ENCODE data around the gene KAZN.

The KAZN gene

DNA sequence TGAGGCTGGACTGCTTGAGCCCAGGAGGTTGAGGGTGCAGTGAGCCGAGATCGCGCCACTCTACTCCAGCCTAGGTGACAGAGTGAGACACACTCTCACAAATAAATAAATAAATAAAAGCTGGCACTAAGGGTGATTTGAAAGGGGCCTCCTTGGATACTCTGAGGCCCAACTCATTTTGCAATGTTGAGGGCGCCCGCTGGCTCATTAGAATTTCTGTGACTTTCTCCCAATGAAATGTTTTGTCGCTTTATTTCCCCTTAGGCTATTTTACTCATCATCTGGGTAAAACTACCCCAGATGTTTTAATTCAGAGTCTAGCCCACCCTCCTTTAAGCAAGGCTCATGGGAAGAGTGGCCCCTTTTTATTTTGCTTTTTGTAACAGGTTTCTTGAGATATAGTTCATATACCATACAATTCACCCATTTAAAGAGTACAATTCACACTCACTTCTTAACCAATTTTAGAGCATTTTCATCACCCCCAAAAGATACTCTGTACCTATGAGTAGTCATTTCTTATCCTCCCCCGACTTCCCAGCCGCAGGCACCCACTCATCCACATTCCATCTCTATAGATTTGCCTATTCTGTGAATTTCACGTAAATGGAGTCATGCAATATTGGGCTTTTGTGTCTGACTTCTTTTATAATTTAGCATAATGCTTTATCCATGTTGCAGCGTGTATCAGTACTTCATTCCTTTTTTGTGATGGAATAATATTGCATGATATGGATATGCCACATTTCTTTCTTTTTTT, 259.1 kb downstream of the KAZN start:
- no peak for DNase-seq (ENCODE audit: low spot score)

DNA sequence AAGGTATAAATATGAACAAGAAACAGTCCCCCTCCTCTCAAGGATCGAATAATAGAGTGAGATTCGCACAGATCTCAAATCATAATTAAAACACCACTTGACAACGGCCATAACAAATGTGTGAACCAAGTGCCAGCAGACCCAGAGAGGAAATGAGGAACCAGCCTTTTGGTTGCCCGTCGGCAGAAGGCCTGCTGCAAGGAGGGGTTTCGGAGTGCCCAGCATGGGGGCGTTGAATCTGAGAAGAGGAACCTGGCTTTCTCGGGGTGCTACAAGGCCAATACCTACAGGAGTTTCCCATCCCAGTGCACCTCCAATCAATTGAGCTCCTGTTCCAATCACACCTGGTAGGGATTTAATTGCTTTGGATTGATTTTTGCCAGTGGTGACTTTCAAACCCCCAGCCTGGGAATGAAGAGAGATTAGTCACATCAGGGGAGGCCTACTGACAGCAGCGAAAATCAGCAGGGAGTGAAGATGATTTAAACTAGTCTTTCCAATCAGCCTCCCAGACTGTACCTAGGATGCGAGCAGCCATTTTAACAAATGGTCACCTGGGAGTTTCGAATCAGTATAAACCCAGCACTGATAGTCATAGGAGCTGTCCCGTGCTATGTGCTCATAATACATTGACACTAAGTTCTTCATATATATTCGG, 263.8 kb downstream of the KAZN start:
- DNase-seq (ENCODE audit: low spot score), result no peak

DNA sequence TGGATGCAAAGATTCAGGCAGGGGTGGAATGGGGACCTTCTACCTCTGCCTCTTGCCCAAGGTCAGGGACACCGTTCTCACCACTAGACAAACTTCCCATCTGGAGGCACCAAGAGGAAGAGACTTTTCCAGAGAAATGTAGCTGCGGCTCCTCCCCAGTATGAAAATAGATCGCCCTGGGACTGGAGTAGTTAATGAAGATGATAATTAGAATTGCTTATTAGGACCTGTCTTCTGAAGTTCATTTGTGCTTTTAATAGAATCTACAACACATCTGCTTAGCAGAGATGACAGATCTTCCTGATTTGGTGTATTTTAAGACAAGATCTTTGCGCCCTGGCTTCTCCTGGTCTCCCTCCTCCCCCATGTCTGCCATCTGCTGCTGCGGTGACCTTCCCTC, 266.6 kb downstream of the KAZN start:
- no peak for DNase-seq (ENCODE audit: low spot score)

DNA sequence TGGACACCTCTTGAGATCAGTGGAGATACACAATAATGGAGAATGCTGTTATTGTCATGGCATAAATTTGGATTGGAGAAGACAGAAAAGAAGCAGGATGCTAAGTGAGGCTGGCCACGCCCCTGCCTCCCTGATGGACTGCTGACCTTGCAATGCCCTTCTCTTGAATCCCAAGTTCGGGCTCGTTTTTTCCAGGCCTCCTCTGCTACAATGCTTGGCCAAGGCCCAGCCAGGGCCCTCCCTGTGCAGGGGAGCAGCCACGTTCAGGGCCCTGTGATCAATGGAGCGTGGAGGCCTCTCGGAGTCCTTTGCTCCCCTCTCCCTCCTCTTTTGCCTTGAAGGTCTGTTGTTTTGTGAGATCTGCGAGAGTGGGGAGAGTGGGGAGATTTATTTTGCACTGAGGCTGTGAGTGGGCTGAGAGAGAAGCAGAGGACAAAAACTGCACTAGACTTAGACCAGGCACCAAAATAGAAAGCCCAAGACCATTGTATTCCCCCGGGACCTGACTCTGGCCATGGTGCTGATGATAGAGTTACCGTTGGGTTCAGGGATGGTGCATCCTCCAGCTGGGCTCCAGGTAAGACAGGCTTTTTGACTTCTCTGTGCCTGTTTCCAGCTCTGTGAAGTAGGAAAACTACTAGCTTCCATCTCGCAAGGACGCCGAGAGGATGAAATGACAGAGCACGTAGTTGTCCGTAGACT, 268.6 kb downstream of the KAZN start:
- no peak for DNase-seq (ENCODE audit: low spot score)

DNA sequence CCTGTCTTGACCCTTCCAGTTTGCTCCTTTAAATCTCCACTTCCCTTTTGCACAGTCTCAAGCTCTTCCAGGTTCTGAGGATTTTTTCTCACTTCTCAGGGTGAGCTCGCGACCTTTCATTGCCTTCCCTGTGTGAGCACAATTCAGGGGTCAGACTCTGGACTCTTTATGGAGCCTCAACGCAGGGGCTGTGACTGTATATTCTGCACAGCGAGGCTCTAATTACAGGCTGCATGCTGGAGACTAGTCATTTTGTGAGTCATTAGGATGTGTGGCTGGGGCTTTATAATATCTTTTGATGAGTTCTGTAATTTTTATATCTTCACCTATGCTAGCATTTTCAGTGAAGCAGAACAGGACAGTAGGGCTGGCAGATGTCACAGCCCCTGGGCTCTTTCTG, 270.7 kb downstream of the KAZN start:
- no peak for DNase-seq (ENCODE audit: low spot score)

DNA sequence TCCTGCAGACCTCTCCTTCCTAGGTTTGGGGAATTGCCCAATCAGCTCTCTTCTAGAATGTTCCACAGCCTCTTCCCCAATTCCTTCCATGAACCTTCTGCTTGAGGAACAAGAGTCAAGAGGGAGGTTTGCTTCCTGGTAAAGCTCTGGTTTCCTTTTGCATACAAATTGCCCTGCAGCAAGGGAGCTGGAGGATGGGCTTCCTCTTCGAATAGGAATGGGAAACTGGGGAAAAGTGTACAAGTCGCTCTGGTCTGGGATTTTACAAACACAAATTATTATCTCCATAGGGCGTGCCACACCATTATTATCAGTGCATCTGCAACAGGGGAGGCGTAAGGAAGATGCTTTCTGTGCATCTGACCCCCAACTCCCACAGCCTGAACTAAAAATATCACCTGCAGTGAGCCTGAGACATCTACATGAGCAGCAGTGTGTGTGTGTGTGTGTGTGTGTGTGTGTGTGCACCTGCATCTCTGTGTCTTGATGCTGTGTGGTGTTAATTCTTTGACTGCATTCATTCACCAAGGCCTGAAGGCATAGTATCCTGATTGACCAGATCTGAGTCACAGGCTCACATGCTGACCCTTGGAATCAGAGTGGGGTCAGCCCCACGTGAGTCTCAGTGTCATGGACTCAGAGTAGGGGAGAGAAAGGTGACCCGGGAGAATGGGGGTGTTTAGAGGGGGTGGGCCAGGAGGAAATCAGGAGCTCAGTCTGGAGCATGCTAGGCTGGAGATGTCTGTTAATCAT, 272.9 kb downstream of the KAZN start:
- no peak for DNase-seq (ENCODE audit: low spot score)

DNA sequence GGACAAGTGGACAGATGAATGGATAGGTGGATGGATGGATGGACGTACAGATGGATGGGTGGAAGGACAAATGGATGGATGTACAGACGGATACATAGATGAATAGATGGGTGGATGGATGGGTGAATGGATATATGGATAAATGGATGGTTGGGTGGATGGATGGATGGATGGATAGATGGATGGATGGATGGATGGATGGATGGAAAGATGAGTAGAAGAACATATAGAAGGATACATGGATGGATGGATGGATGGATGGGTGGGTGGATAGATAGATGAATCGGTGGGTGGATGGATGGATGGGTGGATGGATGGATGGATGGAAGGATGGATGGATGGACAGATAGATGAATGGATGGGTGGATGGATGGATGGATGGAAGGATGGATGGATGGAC, 274.3 kb downstream of the KAZN start:
- DNase-seq (ENCODE audit: low spot score), result no peak

DNA sequence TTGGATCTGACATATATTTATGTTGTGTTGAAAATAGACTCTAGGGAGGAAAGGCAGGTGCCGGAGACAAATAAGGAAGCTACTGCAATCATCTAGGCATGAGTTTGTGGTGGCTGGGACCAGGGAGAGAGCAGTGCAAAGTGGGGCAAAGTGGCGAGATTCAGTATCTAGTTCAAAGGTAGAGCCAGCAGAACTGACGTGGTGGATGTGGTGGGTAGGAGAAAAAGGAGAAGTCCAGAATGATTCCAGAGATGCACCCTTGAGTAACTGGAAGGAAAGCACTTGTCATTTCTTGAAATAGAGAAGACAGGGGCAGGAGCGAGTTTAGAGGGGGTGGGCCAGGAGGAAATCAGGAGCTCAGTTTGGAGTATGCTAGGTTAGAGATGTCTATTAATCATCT, 275.2 kb downstream of the KAZN start:
- no peak for DNase-seq (ENCODE audit: low spot score)

DNA sequence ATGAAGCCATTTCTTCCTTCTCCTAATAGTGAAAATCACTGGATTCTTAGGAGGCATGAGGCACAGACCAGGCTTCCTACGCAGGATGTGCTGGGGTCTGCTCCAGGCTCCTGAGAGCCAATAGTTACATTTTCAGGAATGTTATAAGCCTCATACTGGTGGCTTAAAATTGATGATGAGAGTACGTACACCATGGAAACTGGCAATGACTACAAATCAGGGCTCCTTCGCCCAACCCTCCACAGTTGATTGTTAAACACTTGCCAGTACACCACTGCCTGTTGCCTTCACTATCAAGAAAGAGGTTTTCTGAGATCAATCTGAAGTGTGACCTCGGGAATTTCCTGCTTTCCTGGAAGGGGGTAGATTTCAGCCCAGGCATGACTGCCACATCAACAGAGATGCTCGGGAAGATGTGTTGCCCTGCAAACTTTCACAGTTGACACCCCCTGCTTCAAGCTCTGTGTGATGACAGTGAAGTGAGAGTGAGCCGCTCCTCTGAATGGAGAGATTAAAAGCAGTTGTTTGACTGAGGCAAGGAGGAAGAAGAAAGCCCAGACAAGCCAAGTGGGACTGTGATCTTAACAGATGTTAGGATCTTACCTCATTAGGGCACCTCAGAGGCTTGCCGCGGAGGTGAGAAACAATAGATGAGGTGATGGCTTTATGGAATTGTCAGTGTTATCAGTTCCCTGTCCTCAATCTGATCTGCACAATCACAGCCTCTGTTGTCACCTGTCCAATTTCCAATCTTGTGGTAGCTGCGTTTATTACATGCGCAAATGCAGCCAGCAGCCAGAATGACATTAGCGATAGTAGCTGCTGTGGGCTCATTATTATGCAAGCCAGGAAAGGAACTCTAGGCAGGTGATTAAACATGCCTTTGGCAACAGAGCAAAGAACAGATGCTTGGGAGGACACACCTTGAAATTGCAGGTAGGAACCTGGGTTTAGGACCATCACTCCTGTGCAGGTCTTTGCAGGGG, 277.3 kb downstream of the KAZN start:
- no peak for DNase-seq (ENCODE audit: low spot score)

DNA sequence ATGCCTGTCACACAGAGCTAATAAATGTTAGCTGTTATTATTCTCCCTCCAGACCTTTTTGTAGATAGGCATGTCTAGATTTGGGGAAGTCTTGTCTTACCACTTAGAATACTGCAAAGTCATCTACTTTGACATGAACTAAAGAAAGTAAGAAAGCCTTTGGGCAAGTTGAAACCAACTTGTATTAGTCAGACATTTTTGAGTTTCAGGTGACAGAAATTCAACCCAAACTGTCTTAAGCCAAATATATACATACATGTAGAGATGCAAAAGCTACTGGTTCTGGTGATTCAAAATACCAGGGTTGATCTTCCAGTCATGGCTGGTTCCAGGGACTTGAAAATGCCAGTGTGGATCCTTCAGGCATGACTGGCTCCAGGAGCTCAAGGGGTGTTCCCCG, 278.3 kb downstream of the KAZN start:
- no peak for DNase-seq (ENCODE audit: low spot score)

DNA sequence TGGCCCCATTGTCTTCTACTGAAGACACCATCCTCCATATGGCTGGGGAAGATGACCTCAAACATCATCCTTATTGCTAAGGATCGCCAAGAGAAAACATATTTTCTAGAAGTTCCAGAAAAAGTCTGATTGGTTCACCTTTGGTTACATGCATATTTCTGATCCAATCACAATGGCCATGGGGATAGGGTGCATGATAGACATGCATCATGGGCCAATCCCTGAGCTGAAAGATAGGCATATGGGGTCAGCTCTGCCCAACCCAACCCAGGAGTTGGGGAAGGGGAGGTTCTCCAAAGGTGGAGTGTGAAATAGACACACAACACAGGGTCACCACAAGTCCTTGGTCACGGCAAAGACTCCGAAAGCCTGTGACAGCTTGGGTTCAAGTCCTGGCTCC, 278.7 kb downstream of the KAZN start:
- no peak for DNase-seq (ENCODE audit: low spot score)

DNA sequence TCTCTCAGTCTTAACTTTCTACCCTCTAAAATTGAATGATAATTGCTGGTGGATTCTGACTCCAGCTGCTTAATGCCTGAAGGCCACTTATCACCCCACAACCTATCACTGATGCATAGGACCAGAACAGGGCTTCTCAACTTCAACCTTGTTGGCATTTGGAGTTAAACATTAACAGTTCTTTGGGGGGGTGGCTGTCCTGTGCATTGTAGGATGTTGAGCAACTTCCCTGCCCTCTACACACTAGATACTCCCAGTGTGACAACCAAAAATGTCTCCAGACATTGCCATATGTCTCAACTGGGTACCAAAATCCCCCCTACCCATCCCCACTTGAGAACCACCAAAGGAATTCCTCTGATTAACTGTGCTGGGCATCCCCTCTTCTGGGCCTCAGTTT, 279.6 kb downstream of the KAZN start:
- DNase-seq (ENCODE audit: low spot score), result no peak

DNA sequence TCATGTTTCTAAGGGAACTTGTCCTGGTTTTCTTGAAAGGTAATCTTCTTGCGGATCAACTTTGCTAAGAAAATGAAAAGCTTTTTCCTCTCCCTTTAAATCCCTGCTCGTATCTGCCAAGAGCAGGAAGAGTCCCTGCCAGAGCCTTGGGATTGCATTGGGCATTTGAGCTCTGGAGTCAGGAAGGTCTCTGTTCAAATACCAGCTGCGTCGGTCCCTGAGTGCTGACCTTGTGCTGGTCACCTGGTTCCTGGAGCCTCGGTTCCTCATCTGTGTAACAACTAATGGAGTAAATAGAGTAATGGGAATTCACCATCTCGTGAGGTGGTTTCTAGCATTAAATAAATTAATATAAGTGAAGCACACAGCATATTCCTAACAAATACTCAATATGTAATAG, 280.5 kb downstream of the KAZN start:
- DNase-seq (ENCODE audit: low spot score), result no peak

DNA sequence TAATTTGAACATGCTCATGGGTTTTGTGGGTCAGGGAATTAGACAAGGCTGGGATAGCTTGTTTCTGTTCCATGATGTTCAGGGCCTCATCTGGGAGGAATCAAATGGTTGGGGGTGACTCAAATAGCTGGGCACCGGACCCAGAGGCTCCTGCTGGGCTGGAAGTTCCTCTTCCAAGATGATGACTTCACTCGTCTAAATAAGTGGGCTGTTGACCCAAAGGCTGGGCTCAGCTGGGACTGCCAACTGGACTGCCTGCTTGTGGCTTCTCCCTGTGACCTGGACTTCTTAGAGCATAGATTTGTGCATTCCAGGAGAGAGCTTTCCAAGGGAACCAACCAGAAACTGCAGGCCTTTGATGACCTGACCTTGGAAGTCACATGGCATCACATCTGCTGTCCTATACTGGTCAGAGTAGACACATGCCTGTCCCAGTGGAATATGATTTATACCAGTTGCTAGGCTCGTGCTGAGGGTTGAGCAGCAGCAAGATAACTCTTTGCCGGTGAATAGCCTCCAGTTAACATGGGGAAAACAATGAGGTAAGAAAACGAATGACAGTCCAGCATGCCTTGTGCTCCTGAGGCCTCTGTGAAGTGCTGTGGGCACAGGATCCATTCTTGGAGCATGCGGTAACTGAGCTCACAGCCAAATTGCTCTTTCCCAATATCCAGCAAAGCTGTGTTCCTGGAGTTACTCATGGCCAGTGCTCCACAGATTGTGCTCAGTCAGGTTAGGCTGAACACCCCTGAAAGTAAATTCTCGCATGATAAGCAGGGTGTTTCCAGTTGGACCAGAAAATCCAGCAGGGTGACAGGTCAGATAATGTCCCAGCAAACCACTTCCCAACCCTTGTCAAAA, 282.2 kb downstream of the KAZN start:
- no peak for DNase-seq (ENCODE audit: low spot score)

DNA sequence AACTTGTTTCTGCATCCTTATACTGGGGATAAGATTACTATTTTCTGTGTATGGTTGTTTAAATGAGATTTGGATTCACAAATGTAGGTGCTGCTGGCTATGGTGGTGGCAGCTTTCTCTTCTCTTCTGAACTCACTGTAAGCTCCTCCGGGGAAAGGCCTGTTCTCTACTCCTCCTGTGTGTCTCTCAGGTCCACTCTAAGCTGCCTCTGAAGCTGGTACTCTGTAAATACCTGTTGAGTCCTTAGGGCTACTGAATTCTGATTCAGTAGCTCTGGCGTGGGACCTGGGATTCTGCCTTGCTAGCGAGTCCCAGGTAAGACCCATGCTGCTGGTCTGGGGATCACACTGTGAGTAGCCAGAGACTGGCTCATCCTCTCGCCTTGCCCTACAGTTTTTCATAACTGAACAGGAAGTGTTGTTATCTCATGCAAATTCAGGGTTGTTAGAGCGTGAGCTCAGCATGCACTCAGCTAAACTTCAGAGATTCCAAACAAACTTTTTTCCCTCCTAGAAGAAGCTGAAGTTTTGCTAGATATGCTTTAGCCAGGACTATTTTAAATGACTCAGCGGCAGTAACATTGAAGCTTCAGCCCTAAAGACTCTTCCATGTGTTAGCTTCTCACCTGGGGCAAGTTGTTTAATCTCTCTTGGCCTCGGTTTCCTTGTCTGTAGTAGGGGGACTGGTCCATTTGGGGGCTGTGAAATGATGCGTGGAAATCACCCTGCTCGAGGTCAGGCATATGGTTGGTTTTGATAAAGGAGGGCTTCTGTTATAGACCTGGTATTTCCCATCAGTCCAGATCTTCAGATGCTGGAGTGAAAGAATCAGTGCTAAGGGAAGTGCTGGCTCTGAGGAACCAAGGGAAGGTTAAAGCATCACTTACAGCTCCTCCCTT, 283.5 kb downstream of the KAZN start:
- DNase-seq (ENCODE audit: low spot score), result no peak

DNA sequence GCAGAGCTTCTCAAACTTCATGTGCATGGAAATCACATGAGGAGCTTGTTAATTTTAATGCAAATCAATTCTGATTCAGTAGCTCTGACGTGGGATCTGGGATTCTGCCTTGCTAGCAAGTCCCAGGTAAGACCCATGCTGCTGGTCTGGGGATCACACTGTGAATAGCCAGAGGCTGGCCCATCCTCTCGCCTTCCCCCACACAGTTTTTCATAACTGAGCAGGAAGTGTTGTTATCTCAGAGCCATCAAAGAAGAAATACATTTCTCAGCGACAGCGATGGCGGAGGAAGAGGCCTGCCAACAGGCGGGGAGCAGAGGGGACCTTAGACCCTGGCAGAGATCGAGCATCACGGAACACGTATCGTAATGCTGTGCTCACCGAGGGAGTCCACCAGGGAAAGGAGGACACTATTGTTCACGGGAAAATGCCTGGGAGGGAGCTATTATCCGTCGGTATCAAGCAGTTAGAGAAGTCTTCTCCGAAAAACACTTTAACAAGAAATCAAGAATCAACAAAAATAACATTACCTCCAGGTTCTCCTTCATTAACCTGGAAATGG, 286.2 kb downstream of the KAZN start:
- no peak for DNase-seq (ENCODE audit: low spot score)

DNA sequence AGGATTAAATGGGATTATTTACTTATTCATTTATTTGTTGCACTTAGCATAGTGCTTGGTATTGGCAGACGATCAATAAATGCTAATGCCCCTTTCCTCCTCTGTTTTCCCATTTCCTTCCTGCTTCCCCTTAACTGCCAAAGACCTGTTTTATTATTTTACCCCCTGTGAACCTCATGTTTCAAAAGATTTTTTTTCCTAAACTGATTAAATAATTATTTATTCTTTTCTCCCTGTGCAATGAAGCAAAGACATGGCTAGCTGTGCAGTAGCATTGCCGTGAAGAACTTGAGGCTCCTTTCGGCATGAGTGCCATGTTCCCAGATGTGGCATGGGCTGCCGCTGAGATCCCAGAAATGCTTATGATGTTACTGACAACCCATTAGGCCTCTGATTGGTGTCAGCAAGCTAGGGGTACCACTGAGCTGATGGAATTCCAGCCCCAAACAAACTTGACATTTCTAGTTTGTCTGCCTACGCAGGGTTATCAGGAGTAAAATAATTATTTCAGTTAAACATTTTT, 288.6 kb downstream of the KAZN start:
- no peak for DNase-seq (ENCODE audit: low spot score)

DNA sequence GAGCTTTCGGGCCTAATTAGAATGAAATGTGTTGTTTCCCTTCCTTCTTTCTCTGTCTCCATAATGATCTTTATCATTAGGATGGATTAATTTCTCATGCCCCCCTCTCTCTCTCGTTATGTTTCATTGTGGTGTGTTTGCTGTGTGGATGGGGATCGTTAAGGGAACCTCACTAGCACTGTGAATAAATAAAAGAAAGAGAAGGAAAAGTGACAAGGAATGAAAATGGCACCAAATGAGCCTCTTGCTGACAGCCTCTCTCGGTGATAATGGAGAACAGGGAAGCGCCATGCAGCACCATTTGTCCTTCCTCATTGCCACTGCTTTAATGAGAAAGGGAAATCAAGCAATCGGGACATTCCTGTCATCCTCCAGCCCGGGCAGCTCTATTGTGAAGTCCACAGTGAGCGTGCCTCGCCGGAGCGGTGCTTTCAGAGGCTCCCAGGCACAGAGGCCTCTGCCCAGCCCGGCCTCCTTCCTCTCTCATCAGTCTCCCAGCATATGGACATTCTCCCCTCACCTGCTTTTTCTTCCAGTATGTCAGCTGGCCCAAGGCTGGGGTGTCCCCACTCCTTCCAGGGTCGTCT, 289.4 kb downstream of the KAZN start:
- DNase-seq (ENCODE audit: low spot score), result no peak
